GM12875 (cell line): ENCODE results near the gene CD28.
"Not testable (repeated sequence)": the region's sequence is repeated elsewhere in the genome, so short reads cannot be mapped to it uniquely, and the experiment has no call there.

Experiments used
- H3K4me3 ChIP-seq: one replicate; pipeline ENCODE4 v1.5.1; 2011; ENCODE audit warnings: low read depth, low read length, control low read depth
- TF ChIP-seq, protein P1 (sequence below): IDR thresholded peaks from 2 replicates; pipeline ENCODE4 v1.5.1; 2011; ENCODE audit warnings: low read depth, mild to moderate bottlenecking, control low read depth, inconsistent platforms, low read length, moderate library complexity, borderline replicate concordance; ENCODE audit not compliant: insufficient read depth

The CD28 gene

DNA sequence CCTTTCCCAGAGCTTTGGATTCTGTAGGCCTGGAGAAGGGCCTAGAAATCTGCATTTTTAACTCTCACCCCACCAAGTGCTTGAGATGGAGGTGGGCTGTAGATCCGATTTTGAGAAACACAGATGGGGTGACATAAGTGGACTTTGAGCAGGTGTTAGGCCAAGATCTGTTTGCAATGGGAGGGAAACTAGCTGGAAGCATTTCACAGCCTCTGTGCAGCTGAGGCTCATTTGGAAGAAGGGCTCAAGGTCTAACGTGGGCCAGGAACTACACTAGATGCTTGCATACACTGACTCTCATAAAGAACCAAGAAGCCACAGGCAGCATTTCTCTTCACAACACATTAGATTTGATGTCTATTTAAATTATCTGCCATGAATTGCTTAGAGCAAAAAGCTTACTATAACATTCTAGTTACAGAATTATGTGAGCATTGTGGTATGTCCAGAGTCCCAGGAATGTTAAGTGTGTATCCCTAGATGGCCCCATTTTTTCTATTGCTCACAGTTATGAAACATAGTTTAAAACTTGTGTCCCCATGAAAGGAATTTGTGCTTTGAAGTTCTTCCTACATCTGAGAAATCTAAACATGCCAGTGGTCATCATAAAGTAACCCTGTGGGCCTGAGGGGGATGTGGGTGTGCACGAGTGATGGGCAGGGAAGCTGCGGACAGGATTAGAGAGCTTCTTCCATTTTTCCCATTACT lies 77.2 kb downstream of the CD28 start:
- TF ChIP-seq, protein P1, sequence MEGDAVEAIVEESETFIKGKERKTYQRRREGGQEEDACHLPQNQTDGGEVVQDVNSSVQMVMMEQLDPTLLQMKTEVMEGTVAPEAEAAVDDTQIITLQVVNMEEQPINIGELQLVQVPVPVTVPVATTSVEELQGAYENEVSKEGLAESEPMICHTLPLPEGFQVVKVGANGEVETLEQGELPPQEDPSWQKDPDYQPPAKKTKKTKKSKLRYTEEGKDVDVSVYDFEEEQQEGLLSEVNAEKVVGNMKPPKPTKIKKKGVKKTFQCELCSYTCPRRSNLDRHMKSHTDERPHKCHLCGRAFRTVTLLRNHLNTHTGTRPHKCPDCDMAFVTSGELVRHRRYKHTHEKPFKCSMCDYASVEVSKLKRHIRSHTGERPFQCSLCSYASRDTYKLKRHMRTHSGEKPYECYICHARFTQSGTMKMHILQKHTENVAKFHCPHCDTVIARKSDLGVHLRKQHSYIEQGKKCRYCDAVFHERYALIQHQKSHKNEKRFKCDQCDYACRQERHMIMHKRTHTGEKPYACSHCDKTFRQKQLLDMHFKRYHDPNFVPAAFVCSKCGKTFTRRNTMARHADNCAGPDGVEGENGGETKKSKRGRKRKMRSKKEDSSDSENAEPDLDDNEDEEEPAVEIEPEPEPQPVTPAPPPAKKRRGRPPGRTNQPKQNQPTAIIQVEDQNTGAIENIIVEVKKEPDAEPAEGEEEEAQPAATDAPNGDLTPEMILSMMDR: no peak
- no peak overlapping the region for H3K4me3 ChIP-seq

DNA sequence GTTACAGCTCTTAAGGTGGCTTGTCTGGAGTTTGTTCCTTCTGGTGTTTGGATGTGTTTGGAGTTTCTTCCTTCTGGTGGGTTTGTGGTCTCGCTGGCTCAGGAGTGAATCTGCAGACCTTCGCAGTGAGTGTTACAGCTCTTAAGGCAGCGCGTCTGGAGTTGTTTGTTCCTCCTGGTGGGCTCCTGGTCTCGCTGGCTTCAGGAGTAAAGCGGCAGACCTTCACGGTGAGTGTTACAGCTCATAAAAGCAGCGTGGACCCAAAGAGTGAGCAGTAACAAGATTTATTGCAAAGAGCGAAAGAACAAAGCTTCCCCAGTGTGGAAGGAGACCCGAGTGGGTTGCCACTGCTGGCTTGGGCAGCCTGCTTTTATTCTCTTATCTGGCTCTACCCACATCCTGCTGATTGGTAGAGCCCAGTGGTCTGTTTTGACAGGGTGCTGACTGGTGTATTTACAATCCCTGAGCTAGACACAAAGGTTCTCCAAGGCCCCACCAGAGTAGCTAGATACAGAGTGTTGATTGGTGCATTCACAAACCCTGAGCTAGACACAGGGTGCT lies 78.4 kb downstream of the CD28 start:
- H3K4me3 ChIP-seq: not testable (repeated sequence)

DNA sequence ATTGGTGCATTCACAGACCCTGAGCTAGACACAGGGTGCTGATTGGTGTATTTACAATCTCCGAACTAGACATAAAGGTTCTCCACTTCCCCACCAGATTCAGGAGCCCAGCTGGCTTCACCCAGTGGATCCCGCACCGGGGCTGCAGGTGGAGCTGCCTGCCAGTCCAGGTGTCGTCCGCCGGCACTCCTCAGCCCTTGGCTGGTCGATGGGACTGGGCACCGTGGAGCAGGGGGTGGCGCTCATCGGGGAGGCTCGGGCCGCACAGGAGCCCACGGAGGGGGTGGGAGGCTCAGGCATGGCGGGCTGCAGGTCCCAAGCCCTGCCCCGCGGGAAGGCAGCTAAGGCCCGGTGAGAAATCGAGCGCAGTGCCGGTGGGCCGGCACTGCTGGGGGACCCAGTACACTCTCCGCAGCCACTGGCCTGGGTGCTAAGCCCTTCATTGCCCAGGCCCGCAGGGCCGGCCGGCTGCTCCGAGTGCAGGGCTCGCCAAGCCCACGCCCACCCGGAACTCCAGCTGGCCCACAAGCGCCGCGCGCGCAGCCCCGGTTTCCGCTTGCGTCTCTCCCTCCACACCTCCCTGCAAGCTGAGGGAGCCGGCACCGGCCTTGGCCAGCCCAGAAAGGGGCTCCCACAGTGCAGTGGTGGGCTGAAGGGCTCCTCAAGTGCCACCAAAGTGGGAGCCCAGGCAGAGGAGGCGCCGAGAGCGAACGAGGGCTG lies 79.1 kb downstream of the CD28 start:
- not testable (repeated sequence) for H3K4me3 ChIP-seq

DNA sequence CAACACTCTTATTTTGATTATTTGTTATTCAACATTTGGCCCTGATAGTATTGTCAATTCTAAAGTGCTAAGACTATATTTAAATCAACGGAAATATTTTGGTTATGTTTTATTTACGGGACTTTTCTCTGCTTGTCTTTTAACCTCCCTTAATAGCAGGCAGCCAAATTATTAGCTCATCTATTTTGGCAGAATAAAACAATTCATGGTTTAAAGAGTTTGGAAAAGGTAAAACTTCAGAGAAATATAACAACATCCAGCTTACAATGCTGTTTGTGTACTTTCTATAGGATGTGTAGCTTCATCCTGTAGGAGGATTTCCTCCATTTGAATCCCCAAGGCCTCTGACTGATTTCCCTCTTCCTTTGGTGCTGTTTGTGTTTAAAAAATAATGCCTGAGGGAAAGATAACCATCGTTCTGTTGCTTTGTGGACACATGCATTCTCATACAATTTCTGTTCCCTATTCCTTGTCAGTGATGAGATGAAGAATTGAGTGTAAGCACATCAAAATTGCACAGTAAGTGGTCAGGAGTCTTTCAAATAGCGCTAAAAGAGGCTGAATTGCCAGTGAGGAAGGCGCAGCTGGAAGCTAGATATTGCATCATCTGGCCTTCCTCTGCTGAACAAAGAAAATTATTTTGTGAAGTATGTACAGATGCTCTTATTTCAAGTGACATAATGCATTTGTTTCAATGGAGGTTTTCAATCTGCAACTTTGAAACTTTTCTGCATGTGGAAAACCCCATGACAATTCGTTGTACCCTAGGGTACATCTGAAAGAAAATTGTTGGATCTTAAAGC lies 80.3 kb downstream of the CD28 start:
- TF ChIP-seq, protein P1: no peak

DNA sequence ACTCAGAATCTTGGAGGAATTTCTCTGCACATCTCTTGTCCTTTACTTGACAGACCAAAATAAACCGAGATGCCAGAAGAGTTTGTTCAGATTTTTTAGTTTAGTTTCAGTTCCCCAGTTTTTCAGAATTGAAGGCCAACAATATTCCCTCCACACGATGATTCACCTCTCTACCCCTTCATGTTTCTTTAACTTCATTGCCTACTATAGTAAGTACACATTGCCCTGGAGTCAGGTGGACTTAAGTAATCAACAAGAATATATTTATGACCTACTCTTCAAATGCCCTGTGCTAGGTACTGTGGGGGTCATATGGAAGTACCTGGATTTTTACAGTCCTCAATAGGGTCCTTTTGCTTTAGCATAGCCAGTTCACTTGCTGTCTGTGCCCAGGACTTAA lies 81.5 kb downstream of the CD28 start:
- TF ChIP-seq, protein P1: no peak
- H3K4me3 ChIP-seq: no peak overlapping the region

More for the DNA sequence above, 80.3 kb downstream of the CD28 start:
- H3K4me3 ChIP-seq: no peak overlapping the region
